ENCODE data around the gene ZNF785.
"Not testable (repeated sequence)": the region's sequence is repeated elsewhere in the genome, so short reads cannot be mapped to it uniquely, and the experiment has no call there.

ZNF785 gene

GRCh38 chr16:30585400-30586191, at the start of gene ZNF785:
Gene ZNF785, minus strand, starts transcription at chr16:30585697. Its CDS starts 86 bp downstream, at chr16:30585611.
- peak within 1 kb of the TSS; percentile 69 to 98 (median 79) for H3K4me3 ChIP-seq (ENCODE audit: low read depth in 1 of 5, low read length in 5 of 5)
- no peaks in the 10 kb centered on the region for H3K9me3 ChIP-seq (ENCODE audit: control insufficient read depth in 5 of 5, low read length in 5 of 5)
- H3K36me3 ChIP-seq (ENCODE audit: control insufficient read depth in 5 of 5, insufficient read depth in 5 of 5, low read length in 5 of 5), result peaks cover 0 to 22% (median 20%) of the 10 kb centered on the region in 5 donors
- H3K4me1 ChIP-seq (ENCODE audit: control insufficient read depth in 5 of 5, insufficient read depth in 5 of 5, low read length in 5 of 5), result peaks cover 3 to 20% (median 16%) of the 10 kb centered on the region in 5 donors
- peak within 1 kb of the TSS; percentile 56 for H3K27ac ChIP-seq (ENCODE audit: low read depth, low read length)
- no peaks in the 10 kb centered on the region for H3K27me3 ChIP-seq (ENCODE audit: control insufficient read depth in 5 of 5, insufficient read depth in 4 of 5, low read length in 5 of 5)
- H3K9ac ChIP-seq (ENCODE audit: low read length in 5 of 5), result peak within 1 kb of the TSS; percentile 75 to 87 (median 87)

GRCh38 chr16:30633526-30633925, 48.0 kb upstream of the ZNF785 start:
- Histone ChIP-seq H3K9ac (ENCODE audit: low read length in 5 of 5) (peak overlapping the region in 4 of 5 donors; percentile 43 to 96 (median 90)), H3K27me3 (ENCODE audit: control insufficient read depth in 5 of 5, insufficient read depth in 4 of 5, low read length in 5 of 5) (no peaks in the 10 kb centered on the region), H3K27ac (ENCODE audit: low read depth, low read length) (peak overlapping the region; percentile 90), H3K9me3 (ENCODE audit: control insufficient read depth in 5 of 5, low read length in 5 of 5) (no peaks in the 10 kb centered on the region), H3K4me1 (ENCODE audit: control insufficient read depth in 5 of 5, insufficient read depth in 5 of 5, low read length in 5 of 5) (peaks cover 0 to 20% (median 15%) of the 10 kb centered on the region in 5 donors), H3K36me3 (ENCODE audit: control insufficient read depth in 5 of 5, insufficient read depth in 5 of 5, low read length in 5 of 5) (no peaks in the 10 kb centered on the region), H3K4me3 (ENCODE audit: low read depth in 1 of 5, low read length in 5 of 5) (peak overlapping the region; percentile 76 to 83 (median 79))

- peaks cover 0 to 21% (median 16%) of the 10 kb centered on the region in 5 donors for H3K4me1 ChIP-seq (ENCODE audit: control insufficient read depth in 5 of 5, insufficient read depth in 5 of 5, low read length in 5 of 5)
Measured at GRCh38 chr16:30632454-30632853, 47.0 kb upstream of the ZNF785 start.

GRCh38 chr16:30628628-30629540, 43.4 kb upstream of the ZNF785 start:
- peaks cover 0 to 7% (median 6%) of the 10 kb centered on the region in 5 donors for H3K4me1 ChIP-seq (ENCODE audit: control insufficient read depth in 5 of 5, insufficient read depth in 5 of 5, low read length in 5 of 5)
- no peaks in the 10 kb centered on the region for H3K9me3 ChIP-seq (ENCODE audit: control insufficient read depth in 5 of 5, low read length in 5 of 5)
- no peak overlapping the region for H3K27ac ChIP-seq (ENCODE audit: low read depth, low read length)
- peaks cover 0 to 4% (median 0%) of the 10 kb centered on the region in 5 donors for H3K27me3 ChIP-seq (ENCODE audit: control insufficient read depth in 5 of 5, insufficient read depth in 4 of 5, low read length in 5 of 5)
- peak overlapping the region; percentile 42 to 81 (median 46) for H3K4me3 ChIP-seq (ENCODE audit: low read depth in 1 of 5, low read length in 5 of 5)
- H3K36me3 ChIP-seq (ENCODE audit: control insufficient read depth in 5 of 5, insufficient read depth in 5 of 5, low read length in 5 of 5), result no peaks in the 10 kb centered on the region
- H3K9ac ChIP-seq (ENCODE audit: low read length in 5 of 5), result peak overlapping the region in 4 of 5 donors; percentile 11 to 61 (median 39)

More at GRCh38 chr16:30632454-30632853, 47.0 kb upstream of the ZNF785 start:
- not testable (repeated sequence) for H3K9ac ChIP-seq (ENCODE audit: low read length in 5 of 5); H3K36me3 ChIP-seq (ENCODE audit: control insufficient read depth in 5 of 5, insufficient read depth in 5 of 5, low read length in 5 of 5); H3K27me3 ChIP-seq (ENCODE audit: control insufficient read depth in 5 of 5, insufficient read depth in 4 of 5, low read length in 5 of 5); H3K9me3 ChIP-seq (ENCODE audit: control insufficient read depth in 5 of 5, low read length in 5 of 5); H3K27ac ChIP-seq (ENCODE audit: low read depth, low read length); H3K4me3 ChIP-seq (ENCODE audit: low read depth in 1 of 5, low read length in 5 of 5)

GRCh38 chr16:30626236-30626635, 40.7 kb upstream of the ZNF785 start:
- Histone ChIP-seq H3K36me3 (ENCODE audit: control insufficient read depth in 5 of 5, insufficient read depth in 5 of 5, low read length in 5 of 5) (no peaks in the 10 kb centered on the region), H3K9me3 (ENCODE audit: control insufficient read depth in 5 of 5, low read length in 5 of 5) (no peaks in the 10 kb centered on the region), H3K4me1 (ENCODE audit: control insufficient read depth in 5 of 5, insufficient read depth in 5 of 5, low read length in 5 of 5) (peaks cover 0 to 3% (median 2%) of the 10 kb centered on the region in 5 donors), H3K27me3 (ENCODE audit: control insufficient read depth in 5 of 5, insufficient read depth in 4 of 5, low read length in 5 of 5) (peaks cover 0 to 4% (median 0%) of the 10 kb centered on the region in 5 donors), H3K27ac (ENCODE audit: low read depth, low read length) (no peak overlapping the region), H3K4me3 (ENCODE audit: low read depth in 1 of 5, low read length in 5 of 5) (no peak overlapping the region), H3K9ac (ENCODE audit: low read length in 5 of 5) (no peak overlapping the region)

GRCh38 chr16:30623536-30624283, 38.2 kb upstream of the ZNF785 start:
- no peak overlapping the region for H3K4me3 ChIP-seq (ENCODE audit: low read depth in 1 of 5, low read length in 5 of 5)
- no peaks in the 10 kb centered on the region for H3K36me3 ChIP-seq (ENCODE audit: control insufficient read depth in 5 of 5, insufficient read depth in 5 of 5, low read length in 5 of 5)
- H3K9me3 ChIP-seq (ENCODE audit: control insufficient read depth in 5 of 5, low read length in 5 of 5), result no peaks in the 10 kb centered on the region
- peaks cover 0 to 4% (median 0%) of the 10 kb centered on the region in 5 donors for H3K27me3 ChIP-seq (ENCODE audit: control insufficient read depth in 5 of 5, insufficient read depth in 4 of 5, low read length in 5 of 5)
- H3K4me1 ChIP-seq (ENCODE audit: control insufficient read depth in 5 of 5, insufficient read depth in 5 of 5, low read length in 5 of 5), result peaks cover 0 to 6% (median 3%) of the 10 kb centered on the region in 5 donors
- H3K27ac ChIP-seq (ENCODE audit: low read depth, low read length), result no peak overlapping the region
- H3K9ac ChIP-seq (ENCODE audit: low read length in 5 of 5), result no peak overlapping the region

- H3K9me3 ChIP-seq (ENCODE audit: control insufficient read depth in 5 of 5, low read length in 5 of 5), result no peaks in the 10 kb centered on the region
- peaks cover 0 to 4% (median 0%) of the 10 kb centered on the region in 5 donors for H3K27me3 ChIP-seq (ENCODE audit: control insufficient read depth in 5 of 5, insufficient read depth in 4 of 5, low read length in 5 of 5)
- H3K27ac ChIP-seq (ENCODE audit: low read depth, low read length), result no peak overlapping the region
- H3K36me3 ChIP-seq (ENCODE audit: control insufficient read depth in 5 of 5, insufficient read depth in 5 of 5, low read length in 5 of 5), result no peaks in the 10 kb centered on the region
- peaks cover 0 to 4% (median 0%) of the 10 kb centered on the region in 5 donors for H3K4me1 ChIP-seq (ENCODE audit: control insufficient read depth in 5 of 5, insufficient read depth in 5 of 5, low read length in 5 of 5)
- no peak overlapping the region for H3K4me3 ChIP-seq (ENCODE audit: low read depth in 1 of 5, low read length in 5 of 5)
- H3K9ac ChIP-seq (ENCODE audit: low read length in 5 of 5), result no peak overlapping the region
Measured at GRCh38 chr16:30622455-30623032, 37.0 kb upstream of the ZNF785 start.

GRCh38 chr16:30621765-30622164, 36.3 kb upstream of the ZNF785 start:
- H3K9me3 ChIP-seq (ENCODE audit: control insufficient read depth in 5 of 5, low read length in 5 of 5), result no peaks in the 10 kb centered on the region
- H3K36me3 ChIP-seq (ENCODE audit: control insufficient read depth in 5 of 5, insufficient read depth in 5 of 5, low read length in 5 of 5), result no peaks in the 10 kb centered on the region
- peaks cover 0 to 4% (median 0%) of the 10 kb centered on the region in 5 donors for H3K27me3 ChIP-seq (ENCODE audit: control insufficient read depth in 5 of 5, insufficient read depth in 4 of 5, low read length in 5 of 5)
- H3K27ac ChIP-seq (ENCODE audit: low read depth, low read length), result no peak overlapping the region
- no peak overlapping the region for H3K9ac ChIP-seq (ENCODE audit: low read length in 5 of 5)
- H3K4me3 ChIP-seq (ENCODE audit: low read depth in 1 of 5, low read length in 5 of 5), result no peak overlapping the region
- H3K4me1 ChIP-seq (ENCODE audit: control insufficient read depth in 5 of 5, insufficient read depth in 5 of 5, low read length in 5 of 5), result peaks cover 0 to 4% (median 0%) of the 10 kb centered on the region in 5 donors

- H3K27me3 ChIP-seq (ENCODE audit: control insufficient read depth in 5 of 5, insufficient read depth in 4 of 5, low read length in 5 of 5), result peaks cover 0 to 4% (median 2%) of the 10 kb centered on the region in 5 donors
- H3K4me3 ChIP-seq (ENCODE audit: low read depth in 1 of 5, low read length in 5 of 5), result no peak overlapping the region
- H3K9ac ChIP-seq (ENCODE audit: low read length in 5 of 5), result no peak overlapping the region
- H3K9me3 ChIP-seq (ENCODE audit: control insufficient read depth in 5 of 5, low read length in 5 of 5), result no peaks in the 10 kb centered on the region
- H3K27ac ChIP-seq (ENCODE audit: low read depth, low read length), result no peak overlapping the region
- H3K4me1 ChIP-seq (ENCODE audit: control insufficient read depth in 5 of 5, insufficient read depth in 5 of 5, low read length in 5 of 5), result peaks cover 0 to 4% (median 0%) of the 10 kb centered on the region in 5 donors
- no peaks in the 10 kb centered on the region for H3K36me3 ChIP-seq (ENCODE audit: control insufficient read depth in 5 of 5, insufficient read depth in 5 of 5, low read length in 5 of 5)
Measured at GRCh38 chr16:30620169-30620568, 34.7 kb upstream of the ZNF785 start.

All from subcutaneous abdominal adipose tissue (tissue), 5 donors.